Frontal cortex (tissue), 4 donors: ENCODE results near the gene DNAI1. TPM values are rescaled to one million over a fixed set of nuclear protein-coding genes. Genes with fewer than 3 reads are reported as not detected.

Experiments used
- DNase-seq, 2 donors: peaks; one replicate each; pipeline ENCODE4 v3.0.0; 2012; ENCODE audit warnings: low spot score in 2 of 2
- FAIRE-seq: peaks from 2 replicates; lab custom pipeline; 2012; peaks lifted over from hg19 to GRCh38; lab: Jason Lieb, UNC
- total RNA-seq: library from RNA; depleted of rRNA; stranded (reverse); fragments of >200 nt; gene quantifications from one replicate; pipeline ENCODE4 v1.2.3, GENCODE V29; 2014
- donor health status: control.
- donor health status: control.
- donor health status: control.

DNAI1 gene
- total RNA-seq, 1 donor from 2014 or later: 1.2 TPM

DNA sequence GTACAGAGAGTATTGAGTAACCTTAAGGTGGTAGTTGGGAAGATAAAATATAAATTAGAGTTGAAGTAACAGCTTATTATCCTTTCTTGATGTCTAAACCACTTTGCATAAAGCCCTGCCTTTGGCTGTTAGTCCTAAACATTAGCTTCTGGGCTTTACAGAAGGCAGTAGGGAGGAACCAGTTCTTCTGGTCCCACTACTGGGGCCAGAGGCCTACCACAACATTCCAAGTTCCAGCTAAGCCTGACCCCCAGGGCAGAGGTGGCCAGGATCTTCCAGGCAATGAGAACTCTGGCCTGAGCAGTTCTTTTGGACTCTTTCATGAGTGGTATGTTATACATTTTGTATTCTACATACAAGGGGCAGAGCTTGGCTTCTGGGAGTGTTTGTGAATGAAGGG, 26.1 kb downstream of the DNAI1 start:
- DNase-seq (no peak), FAIRE-seq (no peak)

DNA sequence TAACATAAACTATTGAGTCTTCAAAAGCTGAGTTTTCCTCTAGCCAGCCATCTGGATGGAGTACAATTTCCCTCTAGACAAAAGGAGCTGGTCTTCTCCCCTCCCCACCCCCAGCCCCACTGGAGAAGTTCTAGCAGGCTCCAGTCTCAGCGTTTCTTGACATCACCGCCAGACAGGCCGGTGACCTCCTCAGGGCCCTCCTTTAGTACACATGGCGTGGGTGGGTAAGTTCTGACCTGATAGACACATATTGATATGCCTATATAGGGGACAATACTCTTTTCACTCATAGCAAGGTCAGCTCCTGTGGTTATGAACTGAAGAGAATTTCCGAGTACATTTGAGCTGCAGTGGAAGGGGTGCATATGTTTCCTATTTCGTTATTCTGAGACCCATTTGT, 27.2 kb downstream of the DNAI1 start:
- DNase-seq: no peak
- no peak for FAIRE-seq

GRCh38 chr9:34486572-34486971, 28.0 kb downstream of the DNAI1 start:
- no peak for DNase-seq
- no peak for FAIRE-seq

- FAIRE-seq: no peak
These were observed 31.8 kb downstream of the DNAI1 start for GRCh38 chr9:34490360-34490759.

DNA sequence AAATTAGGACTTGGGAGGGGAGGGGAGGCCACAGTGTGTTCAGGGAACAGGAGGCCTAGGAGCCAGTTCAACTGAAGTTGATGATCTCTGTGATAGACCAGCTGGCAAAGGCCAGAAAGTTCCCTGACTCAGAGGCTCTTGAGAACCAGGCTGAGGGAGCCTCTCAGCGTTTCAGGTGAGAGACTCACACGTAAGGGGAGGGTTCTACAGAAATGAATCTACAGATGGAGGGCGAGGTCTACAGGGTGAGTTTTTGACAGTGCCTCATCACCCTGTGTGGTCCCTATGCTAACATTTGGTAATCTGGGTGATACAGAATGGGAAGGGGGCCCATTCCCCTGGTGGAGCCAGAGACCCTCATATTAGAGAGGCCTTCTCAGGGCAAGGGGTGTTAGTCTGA, 32.2 kb downstream of the DNAI1 start:
- DNase-seq (no peak), FAIRE-seq (no peak)

More at GRCh38 chr9:34490360-34490759, 31.8 kb downstream of the DNAI1 start:
- DNase-seq: no peak

GRCh38 chr9:34491596-34491995, 33.0 kb downstream of the DNAI1 start:
- FAIRE-seq: no peak
- no peak for DNase-seq

- DNase-seq (no peak), FAIRE-seq (no peak)
These were observed 33.4 kb downstream of the DNAI1 start for GRCh38 chr9:34492051-34492450.

- FAIRE-seq (no peak), DNase-seq (no peak)
These were observed 35.4 kb downstream of the DNAI1 start for GRCh38 chr9:34493972-34494535.

DNA sequence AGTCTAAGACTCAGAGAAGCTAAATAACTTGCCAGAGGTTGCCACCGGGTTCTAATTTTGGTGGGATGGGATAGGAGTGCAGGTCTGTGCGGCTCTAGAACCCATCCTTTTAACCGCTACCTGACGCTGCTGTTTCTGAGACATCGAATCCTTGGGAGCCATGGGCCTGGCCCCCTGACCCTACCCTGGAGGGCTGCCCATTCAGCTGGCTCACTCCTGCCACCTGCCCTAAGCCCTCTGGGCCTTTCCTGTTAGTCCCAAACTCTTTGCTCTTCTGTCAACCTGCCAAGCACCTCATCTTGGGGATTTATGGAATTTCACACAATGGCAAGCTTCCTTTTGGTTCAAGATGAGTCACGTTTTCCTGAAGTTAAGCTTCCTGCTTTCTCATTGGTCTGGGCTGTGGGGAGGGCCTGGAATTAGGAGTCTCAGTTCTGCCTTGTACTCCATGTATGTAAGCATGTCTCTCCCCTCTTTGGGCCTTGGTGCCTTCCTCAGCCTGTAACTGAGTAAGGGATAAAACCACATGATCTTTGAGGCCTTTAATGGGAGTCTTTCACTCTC, 37.6 kb downstream of the DNAI1 start:
- FAIRE-seq (no peak), DNase-seq (no peak)

DNA sequence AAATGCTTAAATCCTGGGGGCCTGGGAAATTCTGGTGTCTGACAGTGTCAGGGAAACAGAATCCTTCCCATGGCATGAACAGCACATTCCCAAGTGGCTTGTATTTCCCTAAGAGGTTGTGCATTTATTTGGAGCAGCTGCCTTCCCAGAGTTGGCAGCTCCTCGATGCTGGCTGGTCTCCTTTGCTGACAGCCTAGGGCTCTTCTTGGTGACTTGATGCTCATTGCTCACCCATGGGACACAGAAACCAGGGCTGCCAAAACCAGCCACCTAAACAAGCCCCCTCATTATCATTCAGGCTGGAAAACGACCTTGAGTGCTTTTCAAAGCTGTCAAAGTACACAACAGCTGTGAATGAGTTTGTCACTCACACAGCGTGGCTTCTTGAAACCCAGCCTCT, 39.9 kb downstream of the DNAI1 start:
- no peak for FAIRE-seq
- DNase-seq: no peak

DNA sequence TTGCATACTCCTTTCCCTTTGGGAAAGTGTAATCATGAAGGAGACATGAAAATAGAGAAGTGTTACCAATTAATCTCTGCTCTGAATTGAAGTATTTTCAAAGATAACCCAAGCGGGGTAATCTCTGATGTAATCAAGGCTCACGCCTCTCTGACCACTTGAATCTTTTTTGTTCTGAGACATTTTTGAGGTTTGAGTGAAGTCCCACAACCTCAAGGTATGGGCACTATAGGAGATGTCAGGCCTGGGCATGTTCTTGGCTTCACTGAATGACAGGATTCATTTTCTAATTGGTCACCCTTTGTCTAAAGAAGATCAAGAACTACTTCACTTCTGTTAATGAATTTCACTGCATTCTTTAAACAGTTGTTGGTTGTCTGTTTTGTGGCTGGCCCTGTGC, 40.5 kb downstream of the DNAI1 start:
- no peak for FAIRE-seq
- DNase-seq: no peak

GRCh38 chr9:34500623-34501267, 42.1 kb downstream of the DNAI1 start:
- peak in 1 of 2 donors; percentile 68 for DNase-seq
- no peak for FAIRE-seq

- no peak for FAIRE-seq
- no peak for DNase-seq
These were observed 42.8 kb downstream of the DNAI1 start for GRCh38 chr9:34501372-34501771.

GRCh38 chr9:34501889-34502425, 43.4 kb downstream of the DNAI1 start:
- FAIRE-seq: peak; percentile 97
- peak; percentile 78 to 80 for DNase-seq

GRCh38 chr9:34502471-34502870, 43.9 kb downstream of the DNAI1 start:
- DNase-seq (no peak), FAIRE-seq (no peak)

- DNase-seq: no peak
- no peak for FAIRE-seq
These were observed 44.3 kb downstream of the DNAI1 start for GRCh38 chr9:34502891-34503290.

DNA sequence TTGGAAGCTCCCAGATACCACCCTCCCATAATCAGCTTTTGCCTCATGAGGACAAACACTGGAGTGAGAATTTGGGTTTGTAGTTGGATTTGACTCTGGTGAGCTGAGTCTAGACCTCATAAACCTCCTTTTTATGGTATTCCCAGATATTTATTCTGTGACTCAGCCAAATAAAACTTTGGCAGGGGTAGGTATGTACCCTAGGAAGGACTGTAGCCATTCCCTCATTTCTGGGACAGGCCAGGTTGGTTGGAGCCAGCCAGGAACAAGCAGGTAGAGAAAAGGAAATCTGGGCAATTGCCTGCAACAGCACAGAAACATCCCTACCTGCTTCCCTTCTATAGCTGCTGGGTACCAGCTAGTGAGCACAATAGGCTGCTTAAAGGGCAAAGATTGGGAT, 44.8 kb downstream of the DNAI1 start:
- FAIRE-seq: no peak

DNA sequence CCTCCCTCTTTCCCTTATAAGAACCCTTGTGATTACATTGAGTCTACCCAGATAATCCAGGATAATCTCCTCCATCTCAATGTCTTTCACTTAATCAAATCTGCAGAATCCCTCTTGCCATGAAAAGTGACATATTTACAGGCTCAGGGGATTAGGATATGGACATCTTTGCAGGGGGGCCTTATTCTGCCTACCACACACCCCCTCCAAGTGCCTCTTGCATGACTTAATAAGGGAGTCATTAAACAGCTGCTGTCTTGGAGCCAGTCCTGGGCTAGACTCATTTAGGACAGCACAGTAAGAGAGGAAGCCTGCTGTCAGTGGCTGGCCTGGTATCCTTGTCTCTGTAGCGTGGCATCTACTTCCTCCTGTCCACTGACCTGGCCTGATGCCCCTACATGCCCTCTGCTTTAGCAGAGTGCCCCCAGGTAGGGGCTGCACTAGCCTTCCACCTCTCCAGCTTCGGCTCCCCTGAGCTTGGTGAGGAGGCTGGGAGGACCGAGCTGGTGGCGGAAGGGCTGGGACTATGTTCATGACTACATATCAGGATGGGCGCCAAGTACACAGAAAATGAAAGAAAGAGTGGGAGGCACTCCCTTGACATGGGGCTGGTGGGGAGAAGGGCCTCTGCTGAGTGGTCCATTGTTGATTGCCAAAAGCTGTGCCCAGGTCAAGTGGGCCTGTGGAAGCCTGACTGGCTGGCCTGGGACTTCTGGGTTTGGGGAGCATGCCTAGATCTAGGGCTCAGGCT, 46.9 kb downstream of the DNAI1 start:
- FAIRE-seq (no peak), DNase-seq (no peak)

More for the DNA sequence above, 44.8 kb downstream of the DNAI1 start:
- DNase-seq: no peak

- FAIRE-seq (no peak), DNase-seq (no peak)
These were observed 48.0 kb downstream of the DNAI1 start for GRCh38 chr9:34506623-34507022.

DNA sequence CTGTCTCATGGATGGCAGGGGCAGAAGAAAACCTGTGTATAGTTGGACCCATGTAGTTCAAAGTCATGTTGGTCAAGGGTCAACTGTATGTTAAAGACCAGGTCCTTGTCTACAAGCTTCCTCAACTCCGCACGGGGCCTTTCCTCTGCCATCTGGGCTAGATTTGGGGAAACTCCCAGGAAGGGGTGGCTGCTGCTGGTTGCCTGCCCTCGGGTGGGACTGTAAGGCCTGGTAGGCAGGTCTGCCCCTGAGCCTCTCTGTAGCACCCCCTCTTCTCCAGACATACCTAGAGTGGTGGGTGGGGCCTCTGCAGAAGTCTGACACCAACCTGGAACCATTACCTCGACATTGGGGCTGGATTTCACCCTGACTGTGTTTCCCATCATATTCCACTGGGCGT, 49.0 kb downstream of the DNAI1 start:
- no peak for DNase-seq

DNA sequence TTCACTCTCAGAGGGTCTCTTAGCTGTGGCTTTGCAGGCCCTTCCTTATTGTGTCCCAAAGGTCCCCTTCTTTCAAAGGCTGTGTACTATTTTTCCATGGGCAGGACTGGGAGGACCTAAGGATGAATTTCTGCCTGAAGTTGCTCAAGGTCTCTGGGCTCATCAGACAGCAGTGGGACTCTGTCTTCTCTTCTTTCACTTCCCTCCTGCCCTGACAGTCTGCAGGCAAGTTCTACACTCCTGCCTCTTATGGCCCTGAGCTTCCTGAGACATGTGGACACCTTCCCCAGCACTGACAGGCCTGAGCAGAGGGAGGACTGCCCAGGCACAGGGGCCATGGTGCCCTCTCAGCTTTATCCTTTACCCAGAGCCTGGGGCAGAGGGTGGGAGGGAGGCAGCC, 49.4 kb downstream of the DNAI1 start:
- no peak for FAIRE-seq

More for the DNA sequence above, 49.0 kb downstream of the DNAI1 start:
- no peak for FAIRE-seq

More for the DNA sequence above, 49.4 kb downstream of the DNAI1 start:
- no peak for DNase-seq
